Activated T-helper 1 cell treated with Interleukin-2 at 50 U/mL for 16 hours (primary cell): ENCODE data around the gene ATL1.
"Not testable (repeated sequence)": the region's sequence is repeated elsewhere in the genome, so short reads cannot be mapped to it uniquely, and the experiment has no call there.

Experiments
- DNase-seq: peaks from one replicate; pipeline ENCODE4 v3.0.0-alpha.2; 2020; ENCODE audit warnings: low read depth

ATL1 gene

DNA sequence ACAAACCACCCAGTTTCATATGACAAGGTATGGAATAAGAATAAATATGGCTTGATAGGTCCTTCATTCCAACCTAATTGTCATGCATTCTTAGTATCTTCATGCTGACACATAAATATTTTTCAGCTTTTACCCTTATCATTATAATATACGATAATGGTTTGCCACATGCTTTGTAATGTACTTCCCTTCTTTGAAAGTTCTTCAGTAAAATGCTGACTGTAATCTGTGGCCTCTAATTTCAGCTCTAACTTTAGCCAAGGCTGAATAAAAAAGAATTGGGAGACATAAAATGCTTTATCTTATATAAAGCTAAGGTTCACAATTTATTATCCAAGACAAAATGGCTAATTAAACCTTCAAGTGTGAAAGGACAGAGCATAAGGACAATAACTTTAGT is 24.9 kb upstream of the ATL1 start:
- no peak for DNase-seq

DNA sequence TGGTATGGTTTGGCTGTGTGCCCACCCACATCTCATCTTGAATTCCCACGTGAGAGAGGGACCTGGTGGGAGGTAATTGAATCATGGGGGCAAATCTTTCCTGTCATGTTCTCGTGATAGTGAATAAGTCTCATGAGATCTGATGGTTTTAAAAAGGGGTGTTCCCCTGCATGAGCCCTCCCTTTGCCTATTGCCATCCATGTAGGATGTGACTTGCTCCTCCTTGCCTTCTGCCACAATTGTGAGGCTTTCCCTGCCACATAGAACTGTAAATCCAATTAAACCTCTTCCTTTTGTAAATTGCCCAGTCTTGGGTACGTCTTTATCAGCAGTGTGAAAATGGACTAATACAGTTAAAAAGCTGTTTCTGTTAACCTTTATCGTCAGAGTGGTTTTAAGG is 21.9 kb upstream of the ATL1 start:
- not testable (repeated sequence) for DNase-seq

DNA sequence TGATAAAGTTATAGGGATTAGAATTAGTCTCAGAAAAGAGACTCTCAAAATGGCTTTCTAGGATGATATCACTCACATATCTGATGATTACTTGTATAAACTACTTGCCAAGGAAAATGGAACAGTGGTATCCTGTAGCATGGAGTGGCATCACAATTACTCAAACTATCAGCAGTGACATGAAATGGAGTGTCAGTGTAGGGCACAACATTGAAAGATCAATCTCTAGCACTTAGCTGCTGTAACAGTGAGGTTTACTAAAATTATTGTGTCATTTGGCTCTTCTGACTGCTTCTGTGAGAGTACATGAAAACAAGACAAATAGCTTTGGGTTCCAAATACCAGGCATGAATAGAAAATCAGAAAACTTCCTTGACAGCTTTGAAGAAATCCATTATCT is 20.9 kb upstream of the ATL1 start:
- DNase-seq: no peak

GRCh38 chr14:50541159-50541567 is 18.8 kb upstream of the ATL1 start:
- DNase-seq: no peak

DNA sequence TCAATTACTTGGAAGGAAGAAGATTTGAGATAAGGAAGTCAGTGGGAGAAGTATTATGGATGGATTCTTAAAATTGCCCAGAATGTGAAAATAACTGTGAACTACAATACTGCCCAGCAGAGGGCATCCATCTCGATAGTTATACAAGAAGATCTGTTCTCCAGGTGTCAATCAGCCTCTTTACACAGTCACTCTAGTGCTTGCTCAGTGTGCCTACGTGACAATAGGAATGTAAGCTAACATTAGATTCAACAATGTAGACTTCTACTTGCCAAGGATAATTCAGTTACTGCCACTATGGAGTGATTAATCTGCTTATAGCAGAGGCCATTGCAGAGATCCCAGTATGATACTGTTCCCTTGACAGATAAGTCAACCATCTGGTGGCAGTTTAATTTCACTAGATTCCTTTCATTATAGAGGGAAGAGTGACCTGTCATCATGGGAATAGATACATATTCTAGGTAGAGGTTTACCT is 17.0 kb upstream of the ATL1 start:
- DNase-seq: no peak

- DNase-seq: no peak
These were observed 15.0 kb upstream of the ATL1 start for GRCh38 chr14:50544911-50545310.

DNA sequence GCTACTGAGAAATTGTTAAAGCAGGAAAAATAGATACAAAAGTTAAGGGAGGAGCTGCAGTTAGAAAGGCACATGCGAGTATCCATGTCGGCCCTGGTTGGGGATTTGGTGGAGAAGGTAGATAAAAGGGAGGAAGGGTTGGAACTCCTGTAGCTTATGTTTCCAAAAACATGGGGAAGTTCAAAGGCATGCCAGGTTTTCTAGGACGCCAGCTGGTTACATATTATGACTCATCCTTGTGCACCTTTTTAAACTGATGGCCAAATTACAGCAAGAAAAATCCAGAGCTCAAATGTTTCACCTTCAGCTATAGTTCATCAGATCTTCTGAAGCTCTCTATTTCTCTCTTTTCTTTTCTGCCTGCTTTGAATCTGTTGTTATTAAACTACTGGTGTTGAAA is 14.3 kb upstream of the ATL1 start:
- DNase-seq: no peak

- DNase-seq: no peak
These were observed 9.7 kb upstream of the ATL1 start for GRCh38 chr14:50550294-50550693.

DNA sequence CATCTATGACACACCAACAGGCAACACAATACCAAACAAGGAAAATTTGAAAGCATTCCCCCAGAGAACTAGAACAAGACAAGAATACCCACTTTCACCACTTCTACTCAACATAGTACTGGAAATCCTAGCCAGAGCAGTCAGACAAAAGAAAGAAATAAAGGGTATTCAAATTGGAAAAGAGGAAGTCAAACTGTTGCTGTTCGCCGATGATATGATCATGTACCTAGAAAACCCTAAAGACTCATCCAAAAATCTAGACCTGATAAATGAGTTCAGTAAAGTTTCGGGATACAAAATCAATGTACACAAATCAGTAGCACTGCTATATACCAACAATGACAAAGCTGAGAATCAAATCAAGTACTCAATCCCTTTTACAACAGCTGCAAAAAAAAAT is 8.1 kb upstream of the ATL1 start:
- no peak for DNase-seq

GRCh38 chr14:50552796-50553195 is 7.1 kb upstream of the ATL1 start:
- not testable (repeated sequence) for DNase-seq

- DNase-seq: peak; percentile 11
These were observed 963 bp downstream of the ATL1 start for GRCh38 chr14:50560931-50561285.

DNA sequence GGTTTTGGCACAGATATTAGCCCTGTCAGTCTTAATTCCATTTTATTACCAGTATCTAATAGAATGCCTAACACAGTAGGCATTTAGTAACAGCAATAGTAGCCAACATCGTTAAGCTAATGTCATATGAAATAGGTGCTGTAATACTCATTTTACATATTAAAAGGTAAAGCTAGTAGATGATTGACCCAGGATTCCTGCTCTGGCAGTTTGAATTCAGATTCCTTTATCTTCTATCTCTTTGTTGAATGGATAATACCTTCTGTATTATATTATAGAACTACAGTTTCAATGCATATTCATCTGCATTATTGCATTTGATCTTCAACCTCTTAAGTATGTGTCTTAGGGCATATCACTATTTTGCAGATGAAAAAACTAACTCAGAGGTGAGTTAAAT is 2.9 kb downstream of the ATL1 start:
- DNase-seq: no peak

GRCh38 chr14:50569714-50570274 is 9.8 kb downstream of the ATL1 start:
- no peak for DNase-seq

GRCh38 chr14:50573862-50574261 is 13.9 kb downstream of the ATL1 start:
- no peak for DNase-seq

- no peak for DNase-seq
These were observed 15.8 kb downstream of the ATL1 start for GRCh38 chr14:50575769-50576168.

DNA sequence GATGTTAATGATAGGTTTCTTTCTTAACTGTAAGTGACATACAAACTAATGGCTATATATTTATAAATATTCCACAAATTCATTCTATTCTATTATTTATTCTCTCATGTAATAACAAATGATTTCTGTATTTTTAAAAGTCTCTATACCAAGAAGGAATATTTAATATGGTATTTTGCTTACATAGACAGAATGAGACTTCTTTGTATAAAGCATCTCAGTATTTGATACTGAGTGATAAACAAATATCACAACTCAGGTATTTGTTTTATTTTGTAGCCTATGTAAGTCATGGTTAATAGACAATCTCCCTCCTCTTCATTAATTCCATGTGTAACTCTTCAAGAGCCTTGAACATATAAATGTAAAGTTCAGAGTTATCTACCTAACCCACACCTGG is 18.0 kb downstream of the ATL1 start:
- no peak for DNase-seq

DNA sequence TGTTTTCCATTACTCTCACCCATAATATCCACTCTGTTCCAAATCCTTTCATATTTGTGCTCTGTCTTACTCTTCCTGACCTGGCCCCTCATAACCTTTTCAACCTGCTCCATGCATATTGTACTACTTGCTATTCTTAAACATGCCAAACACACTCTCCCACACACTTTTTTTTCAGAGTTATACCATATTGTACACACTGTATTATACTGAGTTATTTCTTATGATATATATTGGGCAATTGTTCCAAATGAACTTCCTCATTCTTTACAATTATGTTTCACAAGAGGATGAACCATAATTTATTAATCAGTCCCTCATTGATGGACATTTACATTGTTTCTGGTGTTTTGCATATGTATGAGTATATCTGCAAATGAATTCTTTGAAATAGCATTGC is 18.5 kb downstream of the ATL1 start:
- DNase-seq: no peak

DNA sequence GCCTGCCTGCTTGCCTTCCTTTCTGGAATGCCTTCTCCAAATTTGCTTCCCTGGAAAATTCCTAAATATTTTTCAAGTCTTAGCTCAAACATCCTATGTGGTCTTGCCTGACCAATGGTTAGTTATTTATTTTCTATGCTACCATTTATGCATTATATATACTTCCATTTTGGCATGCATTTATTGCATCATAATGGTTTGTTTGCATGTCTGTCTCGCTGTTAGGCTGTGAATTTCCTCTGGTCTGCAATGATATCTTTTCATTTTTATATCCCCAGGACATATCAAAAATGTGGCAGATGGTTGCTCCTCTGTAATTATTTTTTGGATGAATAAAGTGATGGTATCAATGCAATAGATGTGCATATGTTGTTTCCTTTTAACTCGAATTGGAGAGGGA is 30.5 kb downstream of the ATL1 start:
- DNase-seq: no peak

DNA sequence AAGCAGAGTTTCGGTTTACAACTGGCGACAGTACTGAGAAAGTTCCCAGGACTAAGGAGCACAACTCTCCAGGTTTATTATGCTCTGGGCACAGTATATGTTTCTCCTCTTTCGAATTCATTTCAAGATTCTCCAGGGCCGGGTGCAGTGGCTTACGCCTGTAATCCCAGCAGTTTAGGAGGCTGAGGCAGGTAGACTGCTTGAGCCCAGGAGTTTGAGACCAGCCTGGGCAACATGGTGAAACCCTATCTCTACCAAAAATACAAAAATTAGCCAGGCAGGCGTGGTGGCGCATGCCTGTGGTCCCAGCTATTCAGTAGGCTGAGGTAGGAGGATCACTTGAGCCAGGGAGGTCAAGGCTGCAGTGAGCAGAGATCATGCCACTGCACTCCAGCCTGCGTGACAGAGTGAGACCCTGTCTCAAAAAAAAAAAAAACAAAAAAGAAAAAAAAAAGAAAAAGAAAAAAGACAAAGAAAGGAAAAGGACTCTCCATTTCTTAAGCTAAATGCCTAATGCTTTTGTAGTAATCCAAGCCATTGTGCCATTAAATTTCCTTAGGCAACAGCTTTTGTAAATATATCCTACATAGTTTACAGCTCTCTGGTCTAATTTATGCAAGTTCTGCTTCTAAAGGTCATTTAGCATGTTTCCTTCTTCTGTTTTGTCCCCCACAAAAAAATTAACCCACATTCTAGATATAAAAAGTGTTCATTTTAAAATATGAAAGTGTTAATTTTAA is 34.8 kb downstream of the ATL1 start:
- DNase-seq: no peak

DNA sequence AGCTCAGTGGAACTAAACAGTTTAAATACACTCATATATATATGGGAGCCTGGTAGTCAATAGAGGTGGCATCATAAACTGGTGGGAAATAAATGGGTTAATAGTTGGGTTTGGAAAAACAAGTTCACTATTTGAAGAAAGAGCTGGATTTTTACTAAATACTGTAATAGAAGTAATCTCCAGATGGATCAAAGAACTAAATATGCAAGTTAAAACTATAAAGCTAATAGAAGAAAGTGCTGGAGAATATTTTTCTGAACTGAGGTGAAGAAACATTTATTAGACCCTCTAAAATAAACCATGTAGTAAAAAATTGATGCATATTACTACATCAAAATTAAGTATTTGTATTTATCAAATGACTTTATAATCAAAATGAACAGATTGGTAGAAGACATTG is 38.8 kb downstream of the ATL1 start:
- no peak for DNase-seq

GRCh38 chr14:50599700-50600444 is 39.9 kb downstream of the ATL1 start:
- DNase-seq: no peak

DNA sequence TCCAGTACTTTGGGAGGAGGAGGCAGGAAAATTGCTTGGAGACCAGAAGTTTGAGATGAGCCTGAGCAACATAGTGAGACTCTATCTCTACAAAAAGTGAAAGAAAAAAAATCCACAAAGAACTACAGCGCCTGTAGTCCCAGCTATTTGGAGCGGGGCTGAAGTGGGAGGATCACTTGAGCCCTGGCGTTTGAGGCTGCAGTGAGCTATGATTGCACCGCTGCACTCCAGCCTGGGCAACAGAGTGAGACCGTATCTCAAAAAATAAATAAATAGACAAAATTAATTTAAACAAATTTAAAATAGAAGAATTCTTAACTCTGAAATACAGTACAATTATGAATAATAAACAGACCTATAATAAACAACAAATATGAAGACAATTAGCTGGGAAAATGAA is 40.9 kb downstream of the ATL1 start:
- no peak for DNase-seq

DNA sequence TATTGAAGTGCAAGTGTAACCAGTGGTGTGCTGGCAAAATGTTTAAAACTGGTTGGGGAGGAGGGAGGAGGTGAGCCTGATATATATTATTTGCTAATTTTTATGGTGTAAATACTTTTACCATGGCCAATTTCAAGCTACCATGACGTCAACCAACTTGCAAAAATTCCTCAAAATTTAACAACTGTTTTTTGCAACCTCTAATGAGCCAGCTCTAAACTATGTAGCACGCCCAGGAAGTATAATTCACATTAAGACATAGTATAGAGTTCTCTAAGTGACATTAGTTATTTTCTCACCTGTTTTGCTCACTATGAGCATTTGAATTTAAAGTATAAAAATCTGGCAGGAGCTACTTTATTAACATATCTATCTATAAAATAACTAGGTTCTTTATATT is 41.4 kb downstream of the ATL1 start:
- DNase-seq: no peak
